Activated T-cell treated with anti-CD3 and anti-CD28 coated beads for 4 hours (primary cell): ENCODE data around the gene CAV1.

Experiments
- DNase-seq: peaks from one replicate; pipeline ENCODE4 v3.0.0-alpha.2; 2020

Gene CAV1

GRCh38 chr7:116505278-116505677, 19.6 kb upstream of the CAV1 start:
- DNase-seq: no peak

- DNase-seq: no peak
Measured at GRCh38 chr7:116505823-116506222, 19.0 kb upstream of the CAV1 start.

GRCh38 chr7:116509982-116510579, 14.8 kb upstream of the CAV1 start:
- no peak for DNase-seq

- no peak for DNase-seq
Measured at GRCh38 chr7:116510795-116511194, 14.0 kb upstream of the CAV1 start.

GRCh38 chr7:116511552-116512519, 13.0 kb upstream of the CAV1 start:
- DNase-seq: no peak

- no peak for DNase-seq
Measured at GRCh38 chr7:116512520-116513188, 12.2 kb upstream of the CAV1 start.

- no peak for DNase-seq
Measured at GRCh38 chr7:116515584-116515983, 9.3 kb upstream of the CAV1 start.

GRCh38 chr7:116516324-116516723, 8.5 kb upstream of the CAV1 start:
- DNase-seq: no peak

GRCh38 chr7:116517626-116518025, 7.2 kb upstream of the CAV1 start:
- no peak for DNase-seq

- DNase-seq: no peak
Measured at GRCh38 chr7:116518961-116519360, 5.9 kb upstream of the CAV1 start.

- no peak for DNase-seq
Measured at GRCh38 chr7:116521046-116521664, 3.7 kb upstream of the CAV1 start.

- no peak for DNase-seq
Measured at GRCh38 chr7:116522247-116522646, 2.6 kb upstream of the CAV1 start.

GRCh38 chr7:116524221-116524608, 621 bp upstream of the CAV1 start:
- no peak for DNase-seq

GRCh38 chr7:116525298-116525912, 569 bp downstream of the CAV1 start:
- no peak for DNase-seq

GRCh38 chr7:116525913-116526861, 1.4 kb downstream of the CAV1 start:
- no peak for DNase-seq

- no peak for DNase-seq
Measured at GRCh38 chr7:116526897-116527296, 2.1 kb downstream of the CAV1 start.

GRCh38 chr7:116527521-116527920, 2.7 kb downstream of the CAV1 start:
- DNase-seq: no peak

GRCh38 chr7:116528008-116528789, 3.4 kb downstream of the CAV1 start:
- no peak for DNase-seq

GRCh38 chr7:116529250-116529649, 4.4 kb downstream of the CAV1 start:
- no peak for DNase-seq

GRCh38 chr7:116530107-116530820, 5.4 kb downstream of the CAV1 start:
- no peak for DNase-seq
